NCI-H510A treated with DMSO at 0.1 percent for 48 hours (cell line): ENCODE data around the gene SEC14L3.
"Not testable (repeated sequence)": the region's sequence is repeated elsewhere in the genome, so short reads cannot be mapped to it uniquely, and the experiment has no call there.

ENCODE experiments used
- DNase-seq: peaks from one replicate; lab custom pipeline; 2025; lab: John Stamatoyannopoulos, UW

Gene SEC14L3

DNA sequence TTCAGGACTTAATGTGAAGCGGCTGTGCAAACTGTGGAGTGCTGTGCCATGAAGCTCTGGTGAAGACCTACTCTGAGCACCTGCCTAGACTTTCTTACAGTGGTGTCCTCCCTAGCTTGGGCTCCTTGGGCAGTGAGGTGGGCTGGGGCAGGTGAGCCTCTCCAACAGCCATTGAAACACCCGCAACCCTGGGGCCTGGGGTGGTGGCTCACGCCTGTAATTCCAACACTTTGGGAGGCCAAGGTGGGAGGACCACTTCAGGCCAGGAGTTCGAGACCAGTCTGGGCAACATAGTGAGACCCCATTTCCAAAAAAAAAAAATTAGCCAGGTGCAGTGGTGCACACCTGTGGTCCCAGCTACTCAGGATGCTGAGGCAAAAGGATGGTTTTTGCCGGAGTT, 14.3 kb upstream of the SEC14L3 start:
- DNase-seq, result no peak

DNA sequence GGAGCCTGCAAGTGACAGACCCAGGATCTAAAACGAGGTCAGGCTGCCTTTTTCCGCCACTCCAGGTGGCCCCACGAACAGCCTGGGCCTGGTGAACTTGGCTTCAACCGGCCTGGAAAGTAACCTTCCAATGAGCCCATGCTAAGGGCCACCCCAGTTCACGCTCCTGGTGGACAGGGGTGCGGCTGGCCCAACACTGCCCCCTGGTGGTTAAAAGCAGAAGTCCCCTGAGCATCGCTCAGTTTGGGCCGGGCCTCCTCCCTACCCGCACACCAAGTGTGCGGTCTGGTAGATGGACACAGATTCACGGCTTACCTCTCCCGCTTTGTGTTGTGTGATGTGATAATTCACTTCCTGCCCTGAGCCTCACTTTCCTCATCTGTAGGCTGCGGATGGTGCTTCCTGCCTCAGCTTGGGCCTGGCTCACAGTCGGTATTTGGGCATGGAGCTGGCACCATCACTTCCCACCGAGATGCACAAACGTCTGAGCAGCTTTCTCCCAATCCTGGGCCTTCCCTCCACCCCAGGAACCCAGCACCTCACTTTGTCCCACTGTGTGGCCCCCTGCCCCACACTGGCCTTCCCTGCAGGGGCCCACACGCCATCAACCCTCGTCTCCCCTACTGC, 13.7 kb upstream of the SEC14L3 start:
- no peak for DNase-seq

DNA sequence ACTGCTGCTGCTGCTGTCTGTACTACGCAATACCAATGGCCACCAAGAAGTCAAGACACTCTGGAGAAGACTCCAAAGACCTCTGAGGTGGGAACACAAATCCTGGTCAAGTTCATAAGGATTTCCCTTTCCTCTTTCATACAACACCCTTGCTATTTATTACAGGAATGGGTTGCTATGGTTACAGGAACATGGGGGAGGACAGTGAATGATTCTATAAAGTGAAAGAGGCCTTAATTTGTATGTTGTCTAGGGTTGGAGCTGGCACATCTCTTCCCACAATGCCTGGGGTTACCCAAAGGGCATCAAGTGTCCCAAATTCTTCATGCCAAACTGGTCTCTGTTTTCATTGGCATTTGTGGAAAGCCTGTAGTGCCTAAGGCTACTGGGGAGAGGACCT, 11.4 kb upstream of the SEC14L3 start:
- DNase-seq, result no peak

DNA sequence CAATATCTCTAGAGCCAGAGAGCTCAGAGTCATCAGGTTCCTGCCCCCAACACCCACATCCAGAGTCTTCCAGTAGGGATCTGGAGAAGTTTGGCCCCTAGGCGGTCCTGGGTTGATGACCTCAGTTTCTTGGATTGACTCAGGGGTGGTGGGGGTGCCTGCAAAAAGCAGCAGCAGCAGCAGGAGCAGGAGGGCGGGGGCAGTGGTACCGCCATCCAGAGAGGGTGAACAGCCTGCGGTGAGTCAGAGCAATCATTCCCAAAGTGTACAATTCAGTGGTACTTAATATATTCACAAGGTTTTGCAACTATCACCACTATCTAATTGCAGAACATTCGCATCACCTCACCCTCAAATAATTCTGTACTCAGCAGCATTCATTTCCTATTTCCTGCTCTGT, 9.9 kb upstream of the SEC14L3 start:
- no peak for DNase-seq

DNA sequence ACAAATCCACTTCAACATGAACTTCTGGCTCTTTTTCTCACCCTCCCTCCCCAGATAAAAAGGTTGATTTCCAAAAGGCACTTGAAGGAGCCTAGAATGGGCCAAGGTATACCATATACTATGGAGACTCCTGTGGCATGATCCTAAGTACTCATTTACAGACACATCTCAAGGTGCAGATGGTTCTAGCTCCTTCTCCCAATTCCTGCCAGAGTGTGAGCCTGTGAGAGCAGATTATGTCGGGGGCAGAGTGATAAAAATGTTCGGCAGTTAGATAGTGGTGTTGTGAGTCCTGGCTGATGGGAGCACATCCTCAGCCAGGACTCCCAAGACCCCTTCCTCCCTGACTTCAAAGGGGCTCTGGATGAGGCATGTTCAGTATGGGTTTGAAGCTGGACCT, 8.2 kb upstream of the SEC14L3 start:
- no peak for DNase-seq

DNA sequence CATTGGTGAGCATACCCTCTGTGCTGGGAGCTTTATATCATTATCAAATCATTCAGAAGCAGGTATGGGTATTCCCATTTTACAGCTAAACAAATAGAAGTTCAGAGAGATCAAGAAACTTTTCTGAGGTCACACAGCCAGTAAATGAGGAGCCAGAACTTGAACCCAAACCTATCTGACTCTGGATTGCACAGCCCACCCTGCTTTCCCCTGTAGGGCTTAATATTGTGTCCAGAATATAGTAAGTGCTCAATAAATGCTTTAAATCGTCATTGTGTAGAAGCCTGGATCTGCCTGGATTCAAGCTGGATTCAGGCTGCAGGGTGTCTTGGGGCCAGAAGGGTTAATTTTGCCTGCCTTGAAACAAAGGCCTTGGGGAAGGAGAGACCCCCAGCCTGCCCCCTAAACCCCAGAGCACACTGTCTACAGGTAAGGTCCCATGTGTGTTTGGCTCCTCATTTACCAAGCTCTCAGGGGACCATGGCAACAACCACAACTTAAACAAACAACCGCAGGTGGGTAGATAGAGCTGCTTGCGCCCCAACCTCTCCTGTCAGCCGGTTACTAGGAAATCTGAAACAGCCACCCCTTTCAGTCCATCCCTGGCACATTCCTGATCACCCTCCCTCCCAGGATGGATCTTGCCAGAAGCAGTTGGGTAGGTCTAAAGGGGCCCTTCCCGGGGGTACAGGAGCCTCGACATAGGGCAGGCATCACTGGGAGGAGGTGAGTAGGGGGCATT, 3.0 kb upstream of the SEC14L3 start:
- peak; percentile 13 for DNase-seq

DNA sequence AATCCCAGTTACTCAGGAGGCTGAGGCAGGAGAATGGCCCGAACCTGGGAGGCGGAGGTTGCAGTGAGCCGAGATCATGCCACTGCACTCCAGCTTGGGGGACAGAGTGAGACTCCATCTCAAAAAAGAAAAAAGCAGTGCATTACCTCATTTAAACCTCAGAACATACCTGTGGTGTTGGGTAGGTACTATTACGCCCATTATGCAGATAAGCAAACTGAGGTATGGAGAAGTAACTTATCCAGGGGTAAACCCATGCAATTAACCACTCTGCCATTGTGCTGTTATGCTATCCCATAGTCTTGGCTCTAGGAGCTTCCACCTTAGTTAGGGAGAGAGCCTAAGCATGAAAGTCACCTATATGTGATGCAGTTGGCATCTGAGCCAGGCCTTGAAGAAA, 2.3 kb upstream of the SEC14L3 start:
- no peak for DNase-seq

DNA sequence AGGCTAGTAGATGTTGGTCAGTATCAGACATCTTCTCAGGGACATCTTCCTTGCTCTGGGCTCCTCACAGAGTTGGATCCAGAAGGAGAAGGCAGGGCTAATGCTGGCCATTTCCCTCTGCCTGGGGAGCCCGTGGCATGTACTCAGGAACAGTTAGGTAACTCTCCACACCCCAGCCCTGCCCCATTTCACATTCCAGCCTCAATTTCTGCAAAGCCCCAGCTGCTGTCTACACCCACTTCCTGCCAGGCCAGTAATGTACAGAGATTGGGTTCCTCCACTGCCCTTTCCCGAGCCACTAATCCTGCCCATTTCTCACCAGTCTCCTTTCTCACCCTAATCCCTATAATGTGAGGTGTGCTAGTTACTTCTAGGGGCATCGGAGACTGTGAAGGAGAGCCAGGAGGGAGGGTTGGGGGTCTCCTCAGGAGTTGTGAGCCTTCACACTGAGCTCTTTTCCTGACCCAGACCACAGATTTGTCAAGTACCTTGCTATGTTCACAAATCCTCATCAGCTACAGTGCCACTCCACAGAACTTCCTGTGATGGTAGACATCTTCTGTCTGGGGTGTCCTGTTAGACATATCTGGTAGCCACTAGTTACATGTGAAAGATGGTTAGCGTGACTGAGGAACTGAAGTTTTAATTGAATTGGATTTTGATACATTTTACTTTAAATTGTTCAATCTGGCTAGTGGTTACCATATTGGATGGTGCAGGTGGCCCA, 1.3 kb upstream of the SEC14L3 start:
- DNase-seq, result no peak

DNA sequence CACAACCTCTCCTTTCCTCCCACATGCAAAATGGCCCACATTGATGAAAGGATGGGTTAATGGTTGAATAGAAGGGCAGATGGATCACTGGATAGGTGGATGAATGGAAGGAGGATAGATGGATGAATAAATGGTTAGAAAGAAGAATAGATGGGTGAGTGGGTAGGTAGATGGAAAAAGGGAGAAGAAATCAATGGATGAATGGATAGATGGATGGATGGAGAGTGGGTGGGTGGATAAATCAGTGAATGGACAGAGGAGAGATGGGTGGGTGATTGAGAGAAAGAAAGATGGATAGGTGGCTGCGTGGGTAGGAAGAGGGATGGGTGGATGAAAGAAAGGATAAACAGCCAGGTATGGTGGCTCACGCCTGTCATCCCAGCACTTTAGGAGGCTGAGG, 1.2 kb downstream of the SEC14L3 start:
- DNase-seq, result no peak

DNA sequence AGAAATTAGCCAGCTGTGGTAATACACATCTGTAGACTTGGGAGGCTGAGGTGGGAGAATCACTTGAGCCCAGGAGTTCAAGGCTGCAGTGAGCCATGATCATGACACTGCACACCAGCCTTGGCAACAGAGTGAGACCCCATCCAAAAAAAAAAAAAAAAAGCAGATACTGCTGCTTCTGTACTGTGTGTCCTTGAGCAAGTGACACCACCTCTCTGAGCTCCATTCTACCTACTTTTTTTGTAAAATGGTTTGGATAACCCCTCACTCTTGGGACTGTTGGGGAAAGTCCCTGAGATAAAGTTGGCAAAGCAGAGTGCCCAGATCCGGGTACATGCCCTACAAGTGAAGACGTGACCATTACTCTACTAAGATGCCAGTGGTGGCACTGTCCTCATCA, 2.7 kb downstream of the SEC14L3 start:
- no peak for DNase-seq

DNA sequence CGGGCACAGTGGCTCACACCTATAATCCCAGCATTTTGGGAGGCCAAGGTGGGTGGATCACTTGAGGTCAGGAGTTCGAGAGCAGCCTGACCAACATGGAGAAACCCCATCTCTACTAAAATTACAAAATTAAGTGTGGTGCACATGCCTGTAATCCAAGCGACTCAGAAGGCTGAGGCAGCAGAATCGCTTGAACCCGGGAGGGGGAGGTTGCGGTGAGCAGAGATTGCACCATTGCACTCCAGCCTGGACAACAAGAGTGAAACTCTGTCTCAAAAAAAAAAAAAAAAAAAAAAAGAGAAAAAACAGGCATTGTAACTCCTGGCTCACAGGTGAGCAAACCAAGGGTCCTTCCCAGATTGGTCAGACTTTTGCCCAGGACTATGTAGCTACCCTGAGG, 11.3 kb downstream of the SEC14L3 start:
- not testable (repeated sequence) for DNase-seq

DNA sequence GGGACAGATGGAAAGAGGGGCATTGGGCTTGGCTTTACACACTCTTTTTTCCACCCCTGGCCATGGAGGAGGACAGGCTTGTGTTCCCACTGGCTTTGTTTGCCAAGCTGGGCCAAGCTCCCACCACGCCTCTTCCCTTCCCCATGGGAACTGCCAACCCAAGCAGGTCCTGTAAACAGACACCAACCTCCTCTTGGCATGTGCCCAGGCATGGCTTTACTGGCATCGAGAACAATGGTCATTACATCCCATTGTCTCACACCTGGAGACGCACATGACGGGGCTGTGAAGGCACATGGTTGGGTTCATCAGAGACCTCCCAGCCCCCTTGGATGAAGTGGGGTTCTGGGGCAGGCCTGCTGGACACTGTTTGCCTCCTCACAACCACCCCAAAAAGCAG, 11.7 kb downstream of the SEC14L3 start:
- no peak for DNase-seq

DNA sequence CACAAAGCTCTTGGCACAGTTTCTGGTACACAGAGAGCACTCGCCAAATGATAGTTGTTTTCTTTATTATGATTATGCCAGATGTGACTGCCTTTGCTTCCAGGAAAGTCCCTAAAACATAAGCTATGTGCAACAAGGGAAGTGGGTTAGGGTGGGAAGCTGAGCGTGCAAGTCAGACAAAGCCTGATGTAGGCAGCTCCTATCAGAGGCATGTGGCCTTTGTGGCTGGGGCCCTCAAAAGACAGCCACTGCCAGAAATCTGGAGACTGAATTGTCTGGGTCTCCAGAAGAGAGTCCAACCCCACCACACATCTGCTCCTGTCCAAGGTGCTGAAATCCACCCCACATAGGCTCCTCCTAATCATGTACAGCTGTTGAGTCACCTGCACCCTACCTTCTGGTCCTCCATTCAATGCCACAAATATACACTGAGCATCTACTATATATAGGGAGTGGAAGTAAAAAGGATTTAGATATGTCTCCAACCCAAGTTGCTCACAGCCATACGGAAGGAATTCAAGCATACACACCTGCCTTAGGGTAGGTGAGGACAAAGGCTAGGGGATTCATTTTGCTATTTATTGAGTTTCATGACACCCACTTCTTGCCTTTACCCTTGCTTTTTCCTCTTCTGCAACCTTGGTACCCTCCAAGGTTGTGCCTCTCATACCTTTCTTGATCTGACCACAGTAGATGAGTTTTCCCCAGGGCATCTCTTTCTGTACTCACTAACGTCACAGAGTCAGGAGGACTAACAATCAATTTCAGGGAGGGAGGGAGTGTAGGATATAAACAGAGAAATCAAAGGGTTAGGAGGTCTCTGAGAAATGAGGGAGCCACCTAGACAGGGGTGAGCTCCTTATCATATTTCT, 12.4 kb downstream of the SEC14L3 start:
- no peak for DNase-seq

DNA sequence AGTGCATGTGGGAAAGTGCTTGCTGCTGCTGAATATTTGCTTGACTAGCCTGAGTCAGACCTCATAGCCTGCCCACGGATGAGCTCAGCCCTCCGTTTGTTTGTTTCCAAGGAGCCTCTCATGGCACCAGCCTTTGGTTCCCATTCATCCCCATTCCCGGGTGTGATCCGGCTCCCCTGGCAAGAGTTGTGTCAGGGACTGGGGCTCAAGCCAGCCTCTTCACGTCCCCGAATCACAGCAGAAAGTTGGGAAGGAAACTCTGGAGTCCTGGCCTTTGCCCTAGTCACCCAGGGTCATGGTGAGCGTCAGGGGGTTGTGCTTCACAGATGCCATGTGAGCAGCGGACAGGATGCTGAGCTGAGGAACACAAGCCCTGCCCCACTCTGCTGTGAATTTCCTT, 13.8 kb downstream of the SEC14L3 start:
- no peak for DNase-seq

DNA sequence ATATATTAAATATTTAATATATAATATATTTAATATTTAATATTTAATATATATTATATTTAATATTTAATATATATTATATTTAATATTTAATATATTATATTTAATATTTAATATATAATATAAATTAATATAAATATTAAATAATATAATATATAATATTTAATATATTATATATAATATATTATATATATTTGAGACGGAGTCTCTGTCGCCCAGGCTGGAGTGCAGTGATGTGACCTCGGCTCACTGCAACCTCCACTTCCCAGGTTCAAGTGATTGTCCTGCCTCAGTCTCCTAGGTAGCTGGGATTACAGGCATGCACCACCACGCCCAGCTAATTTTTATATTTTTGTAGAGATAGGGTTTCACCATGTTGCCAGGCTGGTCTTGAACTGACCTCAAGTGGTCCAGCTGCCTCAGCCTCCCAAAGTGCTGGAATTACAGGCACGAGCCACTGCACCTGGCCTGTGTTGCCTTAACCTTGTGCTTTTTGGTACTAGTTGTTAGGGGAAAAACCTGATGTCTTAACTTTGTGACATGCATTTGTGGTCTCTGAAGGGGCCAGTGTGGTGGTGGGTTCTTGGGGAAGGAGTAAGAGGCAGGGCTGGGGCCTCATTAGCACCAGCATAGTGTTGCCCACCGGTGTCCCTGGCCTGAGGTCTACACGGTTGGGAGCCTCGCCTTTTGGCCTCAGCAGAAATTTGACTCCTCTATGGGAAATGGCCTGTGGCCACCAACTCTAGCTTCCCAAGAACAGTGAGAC, 16.6 kb downstream of the SEC14L3 start:
- DNase-seq, result no peak

DNA sequence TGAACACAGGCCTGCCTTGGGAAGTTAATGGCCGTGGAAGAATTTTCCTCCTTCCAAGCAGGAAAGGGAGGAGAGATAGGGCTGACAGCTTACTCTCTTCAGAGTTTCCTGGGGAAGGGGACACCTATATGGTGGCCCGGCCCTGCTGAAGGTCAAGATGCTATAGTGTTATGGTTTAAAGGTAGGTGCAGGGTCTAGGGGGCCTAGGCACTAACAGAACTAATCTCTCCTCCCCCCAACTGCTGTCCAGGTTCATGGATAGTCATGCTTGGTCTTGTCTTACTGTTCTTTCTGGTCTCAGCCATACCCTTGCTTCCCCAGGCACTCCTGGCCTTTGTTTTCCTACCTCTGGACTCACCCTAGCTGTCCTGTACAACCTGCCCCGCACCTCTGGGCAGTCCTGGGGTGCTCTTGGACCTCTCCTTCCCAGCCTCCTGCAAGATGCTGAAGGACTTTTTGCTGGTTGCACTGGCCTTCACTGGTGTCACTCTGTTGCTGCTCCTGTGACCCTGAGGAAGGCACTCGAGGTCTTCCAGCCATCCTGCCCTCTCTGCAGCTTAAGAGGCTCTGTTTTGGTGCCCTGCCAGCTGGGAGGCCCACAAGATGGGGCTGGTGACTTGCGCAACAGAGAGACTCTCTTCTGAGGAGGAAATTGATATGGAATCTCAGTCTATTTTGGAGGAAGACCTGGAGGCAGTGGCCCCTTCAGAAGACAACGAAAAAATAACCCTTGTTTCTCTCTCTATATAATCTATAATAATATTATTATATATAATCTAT, 17.9 kb downstream of the SEC14L3 start:
- peak; percentile 8 for DNase-seq

DNA sequence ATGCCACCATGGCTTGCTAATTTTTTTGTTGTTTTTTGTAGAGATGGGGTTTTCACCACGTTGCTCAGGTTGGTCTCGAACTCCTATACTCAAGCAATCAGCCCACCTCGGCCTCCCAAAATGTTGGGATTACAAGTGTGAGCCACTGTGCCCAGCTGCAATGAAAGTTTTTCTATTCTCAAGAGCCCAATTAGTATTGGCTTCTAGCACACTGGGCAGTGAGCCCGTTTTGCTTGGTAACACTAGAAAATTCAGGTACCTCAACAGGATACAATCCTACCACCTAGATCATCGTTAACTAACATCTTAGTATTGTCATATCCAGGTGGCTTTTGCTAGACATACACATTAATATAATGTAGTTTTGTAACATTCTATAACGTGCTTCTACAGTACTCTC, 19.0 kb downstream of the SEC14L3 start:
- DNase-seq, result no peak

DNA sequence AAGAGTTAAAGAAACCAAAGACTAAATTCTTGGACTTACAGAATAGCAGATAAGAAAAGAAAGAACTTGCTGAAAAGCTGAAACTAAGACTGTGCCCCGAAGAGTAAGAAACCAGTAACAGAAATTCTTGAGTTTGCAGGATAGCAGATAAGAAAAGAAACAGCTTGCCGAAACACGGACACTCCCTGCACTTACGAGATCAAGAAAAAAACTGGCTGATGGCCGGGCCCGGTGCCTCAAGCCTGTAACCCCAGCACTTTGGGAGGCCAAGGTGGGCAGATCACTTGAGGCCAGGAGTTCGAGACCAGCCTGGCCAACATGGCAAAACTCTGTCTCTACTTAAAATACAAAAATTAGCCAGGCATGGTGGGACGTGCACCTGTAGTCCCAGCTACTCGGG, 20.3 kb downstream of the SEC14L3 start:
- DNase-seq, result not testable (repeated sequence)

DNA sequence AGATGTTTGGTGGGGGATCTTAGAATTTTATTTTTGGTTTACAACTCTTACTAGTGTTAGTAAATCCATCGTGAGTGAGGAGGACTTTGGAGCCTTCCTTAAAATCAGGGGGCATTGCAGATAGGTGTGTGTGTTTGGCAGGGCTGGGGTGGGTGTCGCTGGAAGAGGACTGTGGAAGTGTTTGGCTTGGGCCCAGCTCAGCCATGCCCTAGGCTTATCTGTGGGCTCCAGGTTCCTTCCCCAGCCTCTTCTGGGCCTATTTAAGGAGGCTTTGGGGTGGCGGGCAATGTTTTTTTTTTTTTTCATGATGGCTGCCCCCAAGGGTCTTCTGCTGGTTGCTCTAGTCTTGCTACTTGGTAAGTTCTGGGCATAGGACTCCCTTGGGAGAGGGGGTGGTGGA, 24.2 kb downstream of the SEC14L3 start:
- no peak for DNase-seq

DNA sequence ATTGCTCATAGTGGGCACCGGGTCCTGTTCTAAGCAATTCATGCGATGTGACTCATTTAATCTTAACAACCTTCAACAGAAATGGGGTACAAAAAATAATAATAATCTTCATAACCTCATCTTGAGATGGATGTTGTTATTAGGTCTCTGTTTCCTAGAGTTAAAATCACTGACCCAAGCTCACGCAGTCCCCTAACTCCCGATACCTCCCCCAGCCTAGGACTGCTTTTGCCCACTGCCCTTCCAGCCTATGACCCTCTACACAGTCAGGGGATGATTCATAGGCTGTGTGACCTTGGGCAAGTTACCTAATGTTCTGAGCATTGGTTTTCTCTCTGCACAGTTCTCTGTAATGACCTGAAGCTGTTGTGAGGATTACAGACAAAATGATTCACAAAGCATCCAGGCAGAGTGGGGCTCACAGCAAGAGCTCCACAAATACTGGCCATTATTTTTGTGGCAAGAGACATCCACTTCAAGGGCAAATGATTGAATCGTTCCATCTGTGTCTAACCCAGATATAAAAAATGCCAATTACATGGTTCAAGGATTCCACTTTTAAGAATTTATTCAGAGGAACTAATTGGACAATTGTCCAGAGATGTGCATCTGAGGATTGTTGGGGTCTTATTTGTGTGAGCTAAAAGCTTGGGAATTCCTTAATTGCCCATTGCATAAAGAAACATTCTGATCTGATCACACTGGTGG, 26.2 kb downstream of the SEC14L3 start:
- no peak for DNase-seq
